Suprapubic skin (tissue), 4 donors: ENCODE measurements around the gene PPP1R26. TPM values are rescaled to one million over a fixed set of nuclear protein-coding genes. Genes with fewer than 3 reads are reported as not detected.

ENCODE experiments used
- DNase-seq, 2 donors: peaks; one replicate each; pipeline ENCODE4 v3.0.0-alpha.2; 2019; ENCODE audit warnings: low spot score in 2 of 2
- H3K27ac ChIP-seq: fragments of 200-600 bp; sonication (generic); one replicate; pipeline ENCODE4 v1.5.1; 2019
- H3K27me3 ChIP-seq: fragments of 200-600 bp; sonication (generic); one replicate; pipeline ENCODE4 v1.5.1; 2019
- H3K36me3 ChIP-seq: fragments of 200-600 bp; sonication (generic); one replicate; pipeline ENCODE4 v1.5.1; 2019
- H3K4me1 ChIP-seq: fragments of 200-600 bp; sonication (generic); one replicate; pipeline ENCODE4 v1.5.1; 2019
- H3K4me3 ChIP-seq: fragments of 200-600 bp; sonication (generic); one replicate; pipeline ENCODE4 v1.5.1; 2019; ENCODE audit warnings: mild to moderate bottlenecking
- H3K9me3 ChIP-seq: fragments of 200-600 bp; sonication (generic); one replicate; pipeline ENCODE4 v1.5.1; 2019
- EP300 ChIP-seq: sonication (generic); formaldehyde crosslinking; IDR thresholded peaks from one replicate; pipeline ENCODE4 v1.6.1; 2017; ENCODE audit warnings: antibody characterized with exemption
- POLR2A ChIP-seq, 2 donors: fragments of 450-650 bp; IDR thresholded peaks; one replicate each; pipeline ENCODE4 v1.6.1; 2017; ENCODE audit warnings: antibody characterized with exemption in 2 of 2, mild to moderate bottlenecking in 2 of 2, moderate library complexity in 2 of 2
- POLR2AphosphoS5 ChIP-seq, 3 donors: sonication (generic); formaldehyde crosslinking; IDR thresholded peaks; one replicate each; pipeline ENCODE4 v1.6.1; 2017; ENCODE audit warnings: antibody characterized with exemption in 3 of 3
- WGBS: methylation state at CpG from one replicate; pipeline ENCODE4 v1.1.5; 2018; 5-methylcytosine and 5-hydroxymethylcytosine counted together
- total RNA-seq, 4 donors: library from RNA; depleted of rRNA; stranded (reverse); fragments of >200 nt; gene quantifications; one replicate each; pipeline ENCODE4 v1.1.0, GENCODE V29; 2016
- TF ChIP-seq, protein P1 (sequence below), 2 donors: fragments of 200-600 bp in 1 of 2; fragments of 450-650 bp in 1 of 2; sonication (generic) in 1 of 2; IDR thresholded peaks; one replicate each; pipeline ENCODE4 v1.5.1; 2016 to 2019; ENCODE audit warnings: antibody characterized with exemption in 2 of 2, mild to moderate bottlenecking in 1 of 2, moderate library complexity in 1 of 2

The PPP1R26 gene
- total RNA-seq, 4 donors from 2014 or later, result 6.2 to 11.0 (median 9.0) TPM

DNA sequence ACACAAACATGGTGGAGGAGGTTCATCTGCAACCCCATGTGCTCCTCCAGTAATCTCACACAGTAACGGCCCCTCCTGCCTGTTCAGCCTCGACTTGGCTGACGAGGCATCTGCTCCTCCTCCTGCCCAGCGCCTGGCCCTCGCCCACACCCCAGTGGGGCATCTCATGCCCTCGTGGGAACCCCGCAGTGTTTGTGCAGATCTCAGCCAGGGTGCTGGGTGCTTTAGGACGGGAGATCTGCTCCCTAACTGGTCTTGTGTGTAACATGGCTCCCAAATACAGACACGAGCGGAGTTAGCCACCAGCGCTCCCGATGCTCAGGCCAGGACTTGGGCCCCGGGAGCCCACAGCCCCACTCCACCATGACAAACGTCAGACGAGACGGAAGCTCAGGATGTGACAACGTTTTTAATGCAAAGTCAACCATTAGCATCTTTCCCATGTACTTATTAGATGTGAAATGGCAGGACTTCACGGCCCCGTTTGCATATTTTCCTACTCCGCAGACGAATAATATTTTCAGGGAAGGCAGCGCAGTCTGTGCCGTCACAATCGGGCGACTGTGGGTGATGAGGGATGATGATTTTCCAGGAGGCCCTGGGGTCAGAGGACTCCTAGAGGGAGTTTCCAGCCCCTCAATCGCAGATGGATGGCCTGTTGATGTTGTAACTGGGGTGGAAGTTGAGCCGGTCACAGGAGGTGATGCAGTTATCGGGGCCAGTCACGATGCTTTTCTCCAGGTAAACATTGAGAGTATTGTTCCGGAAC lies 15.4 kb downstream of the PPP1R26 start:
- 89% methylated on average over 30 of the region's 30 CpGs for WGBS
- TF ChIP-seq POLR2A (IDR thresholded peaks at IDR 0.05) (no peak), POLR2AphosphoS5 (IDR thresholded peaks at IDR 0.05) (no peak), EP300 (no peak)
- TF ChIP-seq, protein P1, sequence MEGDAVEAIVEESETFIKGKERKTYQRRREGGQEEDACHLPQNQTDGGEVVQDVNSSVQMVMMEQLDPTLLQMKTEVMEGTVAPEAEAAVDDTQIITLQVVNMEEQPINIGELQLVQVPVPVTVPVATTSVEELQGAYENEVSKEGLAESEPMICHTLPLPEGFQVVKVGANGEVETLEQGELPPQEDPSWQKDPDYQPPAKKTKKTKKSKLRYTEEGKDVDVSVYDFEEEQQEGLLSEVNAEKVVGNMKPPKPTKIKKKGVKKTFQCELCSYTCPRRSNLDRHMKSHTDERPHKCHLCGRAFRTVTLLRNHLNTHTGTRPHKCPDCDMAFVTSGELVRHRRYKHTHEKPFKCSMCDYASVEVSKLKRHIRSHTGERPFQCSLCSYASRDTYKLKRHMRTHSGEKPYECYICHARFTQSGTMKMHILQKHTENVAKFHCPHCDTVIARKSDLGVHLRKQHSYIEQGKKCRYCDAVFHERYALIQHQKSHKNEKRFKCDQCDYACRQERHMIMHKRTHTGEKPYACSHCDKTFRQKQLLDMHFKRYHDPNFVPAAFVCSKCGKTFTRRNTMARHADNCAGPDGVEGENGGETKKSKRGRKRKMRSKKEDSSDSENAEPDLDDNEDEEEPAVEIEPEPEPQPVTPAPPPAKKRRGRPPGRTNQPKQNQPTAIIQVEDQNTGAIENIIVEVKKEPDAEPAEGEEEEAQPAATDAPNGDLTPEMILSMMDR (IDR thresholded peaks at IDR 0.05), result no peak

DNA sequence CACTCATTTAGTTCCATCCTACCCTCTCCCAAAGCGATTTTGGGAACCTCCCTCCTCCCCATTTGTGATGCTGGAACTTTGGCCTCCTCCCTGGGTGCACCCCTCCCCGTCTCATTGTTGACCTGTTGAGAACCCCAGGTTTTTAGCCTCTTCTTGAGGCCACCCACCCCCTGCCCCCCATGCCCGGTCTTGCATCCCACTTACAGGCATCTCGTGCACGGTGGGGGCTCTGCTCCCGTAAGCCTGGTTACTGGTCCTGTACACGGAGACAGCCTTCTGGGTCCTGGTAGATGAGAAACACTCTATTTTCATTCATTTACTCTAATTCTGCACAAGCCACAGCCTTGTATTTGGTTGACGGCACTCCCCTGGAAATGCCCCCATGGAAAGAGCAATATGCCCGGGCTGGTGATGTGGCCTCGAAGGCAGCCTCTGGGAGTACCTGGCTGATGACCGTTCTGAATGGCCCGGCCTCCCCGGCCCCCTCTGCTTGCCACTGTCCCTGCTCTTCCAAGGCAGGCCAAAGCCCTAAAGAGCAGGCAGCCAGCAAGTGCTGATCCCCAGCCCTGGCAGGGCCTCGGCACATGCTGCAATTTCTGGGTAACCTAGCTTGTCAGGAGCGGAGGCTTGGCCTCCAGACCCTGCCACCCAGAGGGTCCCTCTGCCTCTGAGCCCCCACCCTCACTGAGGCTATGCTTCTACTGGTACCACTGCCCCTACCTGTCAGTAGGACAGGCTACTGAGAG lies 19.0 kb downstream of the PPP1R26 start:
- Histone ChIP-seq H3K4me3 (no peak overlapping the region), H3K36me3 (peaks cover 8% of the 10 kb centered on the region), H3K9me3 (no peaks in the 10 kb centered on the region), H3K27ac (no peak overlapping the region), H3K4me1 (peaks cover 32% of the 10 kb centered on the region), H3K27me3 (no peaks in the 10 kb centered on the region)
- peak in 1 of 2 donors; percentile 55 for DNase-seq
- 85% methylated on average over 13 of the region's 15 CpGs for WGBS
- TF ChIP-seq POLR2AphosphoS5 (IDR thresholded peaks at IDR 0.05) (no peak), EP300 (no peak), POLR2A (IDR thresholded peaks at IDR 0.05) (no peak)

More for the DNA sequence above, 15.4 kb downstream of the PPP1R26 start:
- no peaks in the 10 kb centered on the region for H3K27me3 ChIP-seq
- H3K36me3 ChIP-seq, result no peaks in the 10 kb centered on the region
- no peak overlapping the region for H3K4me3 ChIP-seq
- peaks cover 8% of the 10 kb centered on the region for H3K4me1 ChIP-seq
- peak in 1 of 2 donors; percentile 41 for DNase-seq
- H3K9me3 ChIP-seq, result no peaks in the 10 kb centered on the region
- no peak overlapping the region for H3K27ac ChIP-seq

DNA sequence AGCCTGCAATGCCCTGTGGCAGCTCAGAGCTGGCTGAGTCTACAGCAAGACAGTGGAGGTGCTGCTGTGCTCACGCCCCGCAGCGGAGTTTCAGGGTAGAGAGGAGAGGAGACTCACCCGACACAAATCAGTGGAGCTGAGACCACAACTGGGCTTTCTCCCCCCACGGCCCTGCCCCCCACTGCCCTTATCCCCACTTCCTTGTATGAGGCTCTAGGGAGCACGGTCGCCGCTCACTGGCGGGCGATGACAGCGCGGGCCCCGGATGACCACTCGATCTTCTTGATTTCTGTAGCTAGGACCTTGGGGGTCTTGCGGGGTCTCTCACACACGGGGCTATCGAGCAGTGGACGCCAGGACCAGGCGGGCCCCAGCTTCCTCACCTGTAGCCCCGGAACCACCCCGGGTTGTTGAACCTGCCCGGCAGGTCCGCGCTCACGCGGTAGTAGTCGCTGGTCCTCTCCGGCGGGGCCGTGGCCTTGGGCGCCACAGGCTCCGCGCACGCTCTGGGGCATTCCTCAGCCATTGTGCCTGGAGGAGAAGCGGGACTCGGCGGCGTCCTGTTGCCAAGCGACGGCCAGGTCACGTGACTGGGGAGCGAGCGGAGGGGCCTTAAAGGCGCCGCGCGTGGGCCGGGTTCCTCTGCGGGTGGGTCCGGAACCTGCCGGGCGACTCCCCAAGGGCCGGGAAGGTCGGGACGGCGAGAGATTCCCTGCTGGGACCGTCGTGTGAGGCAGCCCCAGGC lies 19.9 kb downstream of the PPP1R26 start:
- H3K27ac ChIP-seq, result peak overlapping the region; percentile 46
- no peaks in the 10 kb centered on the region for H3K27me3 ChIP-seq
- H3K4me1 ChIP-seq, result peaks cover 32% of the 10 kb centered on the region
- no peaks in the 10 kb centered on the region for H3K9me3 ChIP-seq
- under 1% methylated on average over 32 of the region's 58 CpGs for WGBS
- H3K4me3 ChIP-seq, result peak overlapping the region; percentile 63
- peaks cover 17% of the 10 kb centered on the region for H3K36me3 ChIP-seq
- DNase-seq, result peak; percentile 97 to 98
- TF ChIP-seq POLR2A (IDR thresholded peaks at IDR 0.05) (no peak), POLR2AphosphoS5 (IDR thresholded peaks at IDR 0.05) (no peak), EP300 (no peak)
- TF ChIP-seq, protein P1 (IDR thresholded peaks at IDR 0.05), result no peak

DNA sequence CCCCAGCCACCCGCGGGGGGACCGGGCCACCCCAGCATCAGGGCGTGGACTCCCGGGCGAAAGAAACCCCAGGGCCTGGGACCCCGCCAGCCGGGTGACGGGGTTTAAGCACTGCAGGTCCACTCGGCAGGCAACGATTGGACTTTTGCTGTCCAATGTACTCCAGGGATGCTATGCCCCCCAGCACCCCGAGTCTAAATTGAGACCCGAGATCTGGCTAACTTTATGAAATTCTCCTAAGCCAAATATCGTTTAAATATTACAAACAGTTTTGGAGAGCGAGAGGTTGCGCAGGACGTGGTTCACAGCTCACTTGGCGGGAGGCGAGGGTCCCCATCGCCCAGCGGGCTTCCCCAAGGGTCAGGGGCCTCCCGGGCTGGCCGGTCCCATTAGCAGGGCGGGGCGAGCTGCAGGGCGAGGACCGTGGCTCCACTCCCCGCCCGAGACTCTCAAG lies 20.5 kb downstream of the PPP1R26 start:
- 0% methylated on average over 14 of the region's 29 CpGs for WGBS
- peak overlapping the region; percentile 46 for H3K27ac ChIP-seq
- no peak for DNase-seq
- H3K4me1 ChIP-seq, result peaks cover 32% of the 10 kb centered on the region
- no peaks in the 10 kb centered on the region for H3K27me3 ChIP-seq
- H3K4me3 ChIP-seq, result peak overlapping the region; percentile 63
- TF ChIP-seq POLR2AphosphoS5 (IDR thresholded peaks at IDR 0.05) (no peak), EP300 (no peak), POLR2A (IDR thresholded peaks at IDR 0.05) (no peak)
- TF ChIP-seq, protein P1 (IDR thresholded peaks at IDR 0.05), result no peak
- no peaks in the 10 kb centered on the region for H3K9me3 ChIP-seq
- peaks cover 21% of the 10 kb centered on the region for H3K36me3 ChIP-seq

DNA sequence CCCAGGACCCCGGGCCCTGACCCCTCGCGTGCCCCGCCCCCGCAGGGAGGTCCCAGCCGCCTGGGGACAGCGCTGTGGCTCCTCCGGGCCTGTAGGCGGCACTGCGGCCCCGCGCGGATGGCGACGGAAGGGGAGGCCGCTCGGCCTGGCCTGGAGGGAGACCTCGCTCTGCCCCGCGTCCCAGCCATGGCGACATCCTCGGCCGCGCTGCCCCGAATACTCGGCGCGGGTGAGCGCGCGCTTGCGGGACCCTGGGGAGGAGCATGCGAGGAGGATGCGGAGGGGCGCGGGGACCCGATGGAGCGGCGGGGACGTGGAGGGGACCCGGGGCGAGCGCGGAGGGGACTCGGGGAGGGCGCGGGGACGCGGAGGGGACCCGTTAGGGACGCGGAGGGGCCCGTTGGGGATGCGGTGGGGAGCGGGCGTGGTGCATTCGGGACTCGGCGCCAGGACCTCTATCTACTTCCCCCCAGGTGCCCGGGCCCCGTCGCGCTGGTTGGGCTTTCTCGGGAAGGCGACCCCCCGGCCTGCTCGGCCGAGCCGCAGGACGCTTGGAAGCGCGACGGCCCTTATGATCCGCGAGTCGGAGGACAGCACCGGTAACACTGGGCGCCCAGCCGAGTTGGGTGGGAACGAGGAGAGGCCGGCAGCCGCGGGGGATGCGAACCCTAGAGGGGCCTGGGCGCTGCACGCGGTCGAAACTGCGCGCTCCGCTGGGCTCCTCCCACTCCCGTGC lies 21.1 kb downstream of the PPP1R26 start, which contains the start of gene MRPS2:
Gene MRPS2 (plus strand): TSS at position 158 of the 736 bp plus-strand sequence. CDS start 29 bp downstream, at position 187.
- Histone ChIP-seq H3K27ac (peak within 1 kb of the TSS; percentile 46), H3K4me1 (peaks cover 32% of the 10 kb centered on the region), H3K27me3 (no peaks in the 10 kb centered on the region), H3K36me3 (peaks cover 24% of the 10 kb centered on the region), H3K4me3 (peak within 1 kb of the TSS; percentile 63), H3K9me3 (no peaks in the 10 kb centered on the region)
- DNase-seq, result peak; percentile 88 to 93
- WGBS, result under 1% methylated on average over 29 of the region's 92 CpGs
- TF ChIP-seq, protein P1 (IDR thresholded peaks at IDR 0.05), result peak; percentile 50 to 94
- TF ChIP-seq POLR2A (IDR thresholded peaks at IDR 0.05), result peak in 1 of 2 donors; percentile 40
- TF ChIP-seq POLR2AphosphoS5 (IDR thresholded peaks at IDR 0.05), result peak in 1 of 3 donors; percentile 83
- no peak for TF ChIP-seq EP300
